ENCODE measurements around the gene ZG16.
A peak's percentile ranks its signal among the peaks of the same experiment; 100 is the strongest.

Gene ZG16

GRCh38 chr16:29810699-29811169 is 32.7 kb downstream of the ZG16 start:
- no peak for DNase-seq

- DNase-seq = peak in 4 of 5 experiments; percentile 57 to 81 (median 68)
These were observed 33.3 kb downstream of the ZG16 start for GRCh38 chr16:29811170-29811895.

- DNase-seq = peak in 2 of 5 experiments; percentile 29 to 50
These were observed 34.0 kb downstream of the ZG16 start, which contains the start of gene PRRT2 for GRCh38 chr16:29811896-29812665. Gene PRRT2, plus strand, starts transcription at chr16:29812193. Its CDS starts 862 bp downstream, at chr16:29813055.

GRCh38 chr16:29812754-29813643 is 34.9 kb downstream of the ZG16 start:
- no peak for DNase-seq

- DNase-seq = no peak
These were observed 35.8 kb downstream of the ZG16 start for GRCh38 chr16:29813644-29814562.

- no peak for DNase-seq
These were observed 36.5 kb downstream of the ZG16 start for GRCh38 chr16:29814592-29814991.

GRCh38 chr16:29815032-29815721 is 37.1 kb downstream of the ZG16 start:
- DNase-seq = peak in 1 of 5 experiments; percentile 33

GRCh38 chr16:29815793-29816693 is 38.0 kb downstream of the ZG16 start, which contains the start of gene PAGR1:
Gene PAGR1, plus strand, starts transcription at chr16:29816152. Its CDS starts 374 bp downstream, at chr16:29816526.
- DNase-seq = peak; percentile 92 to 100 (median 98)

- DNase-seq = peak in 2 of 5 experiments; percentile 33 to 87
These were observed 38.8 kb downstream of the ZG16 start for GRCh38 chr16:29816694-29817441.

GRCh38 chr16:29818082-29818481 is 40.0 kb downstream of the ZG16 start:
- no peak for DNase-seq

GRCh38 chr16:29819506-29819905 is 41.5 kb downstream of the ZG16 start:
- DNase-seq = no peak

- peak in 2 of 5 experiments; percentile 28 to 61 for DNase-seq
These were observed 42.2 kb downstream of the ZG16 start, which contains the start of gene MVP for GRCh38 chr16:29820271-29820701. Gene MVP, plus strand, starts transcription at chr16:29820462. Its CDS starts 10,088 bp downstream, at chr16:29830550.

- DNase-seq = peak in 3 of 5 experiments; percentile 44 to 74 (median 50)
These were observed 42.9 kb downstream of the ZG16 start for GRCh38 chr16:29820730-29821642.

GRCh38 chr16:29821643-29822115 is 43.6 kb downstream of the ZG16 start:
- DNase-seq = no peak

- DNase-seq = no peak
These were observed 46.6 kb downstream of the ZG16 start for GRCh38 chr16:29824589-29825144.

- peak in 1 of 5 experiments; percentile 84 for DNase-seq
These were observed 47.3 kb downstream of the ZG16 start for GRCh38 chr16:29825145-29826044.
